ENCODE data around the gene PRSS35. TPM values are rescaled to one million over a fixed set of nuclear protein-coding genes. Genes with fewer than 3 reads are reported as not detected.

The PRSS35 gene
- total and polyA plus RNA-seq, 4 donors: under 0.01 to 3.3 (median 0.35) TPM

DNA sequence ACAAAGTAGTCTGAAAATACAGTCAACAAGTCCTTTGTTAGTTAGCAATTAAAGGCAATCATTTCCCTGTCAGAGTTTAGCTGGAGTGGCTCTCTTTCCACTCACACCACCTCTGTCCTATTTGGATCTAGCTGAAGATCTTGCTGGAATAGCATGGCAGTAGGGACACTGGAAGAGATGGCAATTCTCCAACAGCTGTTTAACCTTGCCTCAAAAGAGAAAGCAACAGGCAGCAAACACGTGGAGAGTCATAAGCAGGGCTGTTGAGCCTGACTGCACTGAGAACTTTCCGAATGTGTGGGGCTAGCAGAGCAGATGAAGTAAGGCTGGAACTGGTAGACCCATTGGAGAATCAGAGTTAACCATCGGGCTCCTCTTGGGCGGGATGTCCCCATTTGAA is 38.0 kb upstream of the PRSS35 start:
- peak overlapping the region in 1 of 2 donors; percentile 70 for H3K27ac ChIP-seq (ENCODE audit: low read depth in 1 of 2, low read length in 2 of 2)
- no peak overlapping the region for H3K9ac ChIP-seq (ENCODE audit: low read depth in 1 of 2, low read length in 2 of 2)
- TF ChIP-seq SP1 (IDR thresholded peaks at IDR 0.05) (peak; percentile 88), FOXA2 (IDR thresholded peaks at IDR 0.05) (peak; percentile 50), JUND (IDR thresholded peaks at IDR 0.05) (no peak), EGR1 (IDR thresholded peaks at IDR 0.05; ENCODE audit: low read depth in 2 of 2) (peak in 1 of 2 donors; percentile 38), HNF4G (IDR thresholded peaks at IDR 0.05) (no peak), RXRA (IDR thresholded peaks at IDR 0.05) (peak; percentile 89 to 93), YY1 (IDR thresholded peaks at IDR 0.05) (peak; percentile 80), RAD21 (IDR thresholded peaks at IDR 0.05) (peak; percentile 40 to 52), FOXA1 (IDR thresholded peaks at IDR 0.05) (peak; percentile 35), NR2F2 (IDR thresholded peaks at IDR 0.05) (no peak), HNF4A (conservative IDR thresholded peaks at IDR 0.05) (peak; percentile 63 to 71)
- TF ChIP-seq, protein P1, sequence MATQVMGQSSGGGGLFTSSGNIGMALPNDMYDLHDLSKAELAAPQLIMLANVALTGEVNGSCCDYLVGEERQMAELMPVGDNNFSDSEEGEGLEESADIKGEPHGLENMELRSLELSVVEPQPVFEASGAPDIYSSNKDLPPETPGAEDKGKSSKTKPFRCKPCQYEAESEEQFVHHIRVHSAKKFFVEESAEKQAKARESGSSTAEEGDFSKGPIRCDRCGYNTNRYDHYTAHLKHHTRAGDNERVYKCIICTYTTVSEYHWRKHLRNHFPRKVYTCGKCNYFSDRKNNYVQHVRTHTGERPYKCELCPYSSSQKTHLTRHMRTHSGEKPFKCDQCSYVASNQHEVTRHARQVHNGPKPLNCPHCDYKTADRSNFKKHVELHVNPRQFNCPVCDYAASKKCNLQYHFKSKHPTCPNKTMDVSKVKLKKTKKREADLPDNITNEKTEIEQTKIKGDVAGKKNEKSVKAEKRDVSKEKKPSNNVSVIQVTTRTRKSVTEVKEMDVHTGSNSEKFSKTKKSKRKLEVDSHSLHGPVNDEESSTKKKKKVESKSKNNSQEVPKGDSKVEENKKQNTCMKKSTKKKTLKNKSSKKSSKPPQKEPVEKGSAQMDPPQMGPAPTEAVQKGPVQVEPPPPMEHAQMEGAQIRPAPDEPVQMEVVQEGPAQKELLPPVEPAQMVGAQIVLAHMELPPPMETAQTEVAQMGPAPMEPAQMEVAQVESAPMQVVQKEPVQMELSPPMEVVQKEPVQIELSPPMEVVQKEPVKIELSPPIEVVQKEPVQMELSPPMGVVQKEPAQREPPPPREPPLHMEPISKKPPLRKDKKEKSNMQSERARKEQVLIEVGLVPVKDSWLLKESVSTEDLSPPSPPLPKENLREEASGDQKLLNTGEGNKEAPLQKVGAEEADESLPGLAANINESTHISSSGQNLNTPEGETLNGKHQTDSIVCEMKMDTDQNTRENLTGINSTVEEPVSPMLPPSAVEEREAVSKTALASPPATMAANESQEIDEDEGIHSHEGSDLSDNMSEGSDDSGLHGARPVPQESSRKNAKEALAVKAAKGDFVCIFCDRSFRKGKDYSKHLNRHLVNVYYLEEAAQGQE (IDR thresholded peaks at IDR 0.05): peak; percentile 24
- TF ChIP-seq, protein P2, sequence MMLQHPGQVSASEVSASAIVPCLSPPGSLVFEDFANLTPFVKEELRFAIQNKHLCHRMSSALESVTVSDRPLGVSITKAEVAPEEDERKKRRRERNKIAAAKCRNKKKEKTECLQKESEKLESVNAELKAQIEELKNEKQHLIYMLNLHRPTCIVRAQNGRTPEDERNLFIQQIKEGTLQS (IDR thresholded peaks at IDR 0.05): no peak
- TF ChIP-seq, protein P3, sequence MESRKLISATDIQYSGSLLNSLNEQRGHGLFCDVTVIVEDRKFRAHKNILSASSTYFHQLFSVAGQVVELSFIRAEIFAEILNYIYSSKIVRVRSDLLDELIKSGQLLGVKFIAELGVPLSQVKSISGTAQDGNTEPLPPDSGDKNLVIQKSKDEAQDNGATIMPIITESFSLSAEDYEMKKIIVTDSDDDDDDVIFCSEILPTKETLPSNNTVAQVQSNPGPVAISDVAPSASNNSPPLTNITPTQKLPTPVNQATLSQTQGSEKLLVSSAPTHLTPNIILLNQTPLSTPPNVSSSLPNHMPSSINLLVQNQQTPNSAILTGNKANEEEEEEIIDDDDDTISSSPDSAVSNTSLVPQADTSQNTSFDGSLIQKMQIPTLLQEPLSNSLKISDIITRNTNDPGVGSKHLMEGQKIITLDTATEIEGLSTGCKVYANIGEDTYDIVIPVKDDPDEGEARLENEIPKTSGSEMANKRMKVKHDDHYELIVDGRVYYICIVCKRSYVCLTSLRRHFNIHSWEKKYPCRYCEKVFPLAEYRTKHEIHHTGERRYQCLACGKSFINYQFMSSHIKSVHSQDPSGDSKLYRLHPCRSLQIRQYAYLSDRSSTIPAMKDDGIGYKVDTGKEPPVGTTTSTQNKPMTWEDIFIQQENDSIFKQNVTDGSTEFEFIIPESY (IDR thresholded peaks at IDR 0.05): peak; percentile 70
- TF ChIP-seq, protein P4, sequence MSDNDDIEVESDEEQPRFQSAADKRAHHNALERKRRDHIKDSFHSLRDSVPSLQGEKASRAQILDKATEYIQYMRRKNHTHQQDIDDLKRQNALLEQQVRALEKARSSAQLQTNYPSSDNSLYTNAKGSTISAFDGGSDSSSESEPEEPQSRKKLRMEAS (IDR thresholded peaks at IDR 0.05): peak; percentile 90
- H3K36me3 ChIP-seq (ENCODE audit: control insufficient read depth in 4 of 4, insufficient read depth in 3 of 4, low read depth in 1 of 4, low read length in 3 of 4): no peaks in the 10 kb centered on the region
- H3K9me3 ChIP-seq (ENCODE audit: control insufficient read depth in 4 of 4, low read length in 3 of 4): no peaks in the 10 kb centered on the region
- H3K4me1 ChIP-seq (ENCODE audit: control insufficient read depth in 4 of 4, insufficient read depth in 4 of 4, low read length in 3 of 4): peaks cover 1 to 13% (median 6%) of the 10 kb centered on the region in 4 donors
- H3K4me3 ChIP-seq (ENCODE audit: low read depth in 1 of 3, low read length in 3 of 3): no peak overlapping the region
- DNase-seq (ENCODE audit: low spot score): no peak
- 32% methylated on average over 4 of the region's 4 CpGs for WGBS
- no peaks in the 10 kb centered on the region for H3K27me3 ChIP-seq (ENCODE audit: control insufficient read depth in 4 of 4, insufficient read depth in 4 of 4, low read length in 3 of 4)

DNA sequence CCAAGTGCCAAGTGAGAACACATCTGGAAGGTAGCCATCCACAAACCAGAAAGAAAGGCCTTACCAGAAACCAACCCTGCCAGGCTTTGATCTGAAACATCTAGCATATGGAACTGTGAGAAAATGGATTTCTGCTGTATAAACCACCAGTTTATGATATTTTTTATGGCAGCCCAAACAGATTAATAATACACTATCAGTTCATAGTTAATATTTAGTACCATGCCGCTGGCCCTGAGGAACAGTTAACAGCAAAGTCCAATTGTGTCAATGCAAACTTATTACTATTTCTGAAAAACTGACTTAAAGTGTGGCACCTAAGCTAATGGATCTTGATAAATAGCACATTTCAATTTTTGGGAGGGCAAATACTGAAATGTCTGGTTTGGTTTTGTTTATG is 35.4 kb upstream of the PRSS35 start:
- H3K4me1 ChIP-seq (ENCODE audit: control insufficient read depth in 4 of 4, insufficient read depth in 4 of 4, low read length in 3 of 4): peaks cover 1 to 29% (median 17%) of the 10 kb centered on the region in 4 donors
- H3K27ac ChIP-seq (ENCODE audit: low read depth in 1 of 2, low read length in 2 of 2): no peak overlapping the region
- DNase-seq (ENCODE audit: low spot score): no peak

More for the DNA sequence above, 35.4 kb upstream of the PRSS35 start:
- WGBS: 49% methylated on average over 1 of the region's 1 CpG
- Histone ChIP-seq H3K4me3 (ENCODE audit: low read depth in 1 of 3, low read length in 3 of 3) (no peak overlapping the region), H3K9me3 (ENCODE audit: control insufficient read depth in 4 of 4, low read length in 3 of 4) (no peaks in the 10 kb centered on the region), H3K36me3 (ENCODE audit: control insufficient read depth in 4 of 4, insufficient read depth in 3 of 4, low read depth in 1 of 4, low read length in 3 of 4) (no peaks in the 10 kb centered on the region), H3K9ac (ENCODE audit: low read depth in 1 of 2, low read length in 2 of 2) (no peak overlapping the region), H3K27me3 (ENCODE audit: control insufficient read depth in 4 of 4, insufficient read depth in 4 of 4, low read length in 3 of 4) (no peaks in the 10 kb centered on the region)
- peak in 1 of 2 donors; percentile 28 for TF ChIP-seq HNF4A (conservative IDR thresholded peaks at IDR 0.05)
- TF ChIP-seq, protein P1 (IDR thresholded peaks at IDR 0.05): no peak

Data from liver (tissue), 9 donors.